Vagina (tissue), 2 donors: ENCODE results near the gene LONP2. TPM values are rescaled to one million over a fixed set of nuclear protein-coding genes. Genes with fewer than 3 reads are reported as not detected.
"Not testable (repeated sequence)": the region's sequence is repeated elsewhere in the genome, so short reads cannot be mapped to it uniquely, and the experiment has no call there.

Experiments
- DNase-seq, 2 donors: peaks; one replicate each; pipeline ENCODE4 v3.0.0-alpha.2; 2017; ENCODE audit errors: extremely low spot score in 2 of 2
- H3K27ac ChIP-seq: fragments of 200-600 bp; sonication (generic); one replicate; pipeline ENCODE4 v1.5.1; 2019
- H3K27me3 ChIP-seq: fragments of 200-600 bp; sonication (generic); one replicate; pipeline ENCODE4 v1.5.1; 2019
- H3K36me3 ChIP-seq, 2 donors: fragments of 200-600 bp; sonication (generic); one replicate each; pipeline ENCODE4 v1.5.1; 2017 to 2019
- H3K4me1 ChIP-seq: fragments of 200-600 bp; sonication (generic); one replicate; pipeline ENCODE4 v1.5.1; 2019
- H3K4me3 ChIP-seq, 2 donors: fragments of 200-600 bp; sonication (generic); 1 replicate in 1 of 2; 2 replicates in 1 of 2; pipeline ENCODE4 v1.5.1; 2016 to 2019
- H3K9me3 ChIP-seq: fragments of 200-600 bp; sonication (generic); one replicate; pipeline ENCODE4 v1.5.1; 2019
- POLR2A ChIP-seq, 2 donors: fragments of 450-650 bp; IDR thresholded peaks; one replicate each; pipeline ENCODE4 v1.6.1; 2017; ENCODE audit warnings: antibody characterized with exemption in 2 of 2, mild to moderate bottlenecking in 2 of 2, moderate library complexity in 2 of 2
- POLR2AphosphoS5 ChIP-seq, 2 donors: sonication (generic); formaldehyde crosslinking; IDR thresholded peaks; one replicate each; pipeline ENCODE4 v1.9.0; 2017; ENCODE audit warnings: antibody characterized with exemption in 2 of 2, mild to moderate bottlenecking in 2 of 2, low read depth in 1 of 2; ENCODE audit not compliant: insufficient read depth in 1 of 2
- intact Hi-C: fragments of 100-400 bp; cut with DNase I; formaldehyde crosslinking; loops from one replicate; pipeline ENCODE4 v1.15.1; 2023
- total RNA-seq: library from RNA; depleted of rRNA; stranded (reverse); fragments of >200 nt; gene quantifications from one replicate; pipeline ENCODE4 v1.2.3, GENCODE V29; 2016
- TF ChIP-seq, protein P1 (sequence below), 3 experiments: fragments of 450-650 bp in 2 of 3; fragments of 200-600 bp in 1 of 3; sonication (generic) in 1 of 3; IDR thresholded peaks; one replicate each; pipeline ENCODE4 v1.5.1; 2017 to 2019; ENCODE audit warnings: antibody characterized with exemption in 3 of 3, mild to moderate bottlenecking in 2 of 3, moderate library complexity in 2 of 3

The LONP2 gene
- total RNA-seq, 1 donor from 2014 or later = 40.3 TPM

DNA sequence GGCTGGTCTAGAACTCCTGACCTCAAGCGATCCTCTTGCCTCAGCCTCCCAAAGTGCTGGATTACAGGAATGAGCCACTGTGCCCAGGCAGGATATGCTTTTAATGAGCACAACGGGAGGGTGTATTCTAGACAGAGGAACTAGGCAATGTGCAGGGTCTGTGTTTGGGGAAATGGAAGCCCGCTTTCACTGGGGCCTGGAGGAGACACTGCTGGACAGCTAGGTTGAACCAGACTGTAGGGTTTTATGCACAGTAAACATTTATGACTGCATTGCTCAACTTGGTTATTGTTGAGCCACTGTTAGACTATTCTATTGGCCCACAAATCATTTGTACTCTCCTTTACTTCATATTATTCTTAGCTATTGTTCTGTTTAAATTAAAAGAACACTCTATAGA is 151.3 kb downstream of the LONP2 start:
- Histone ChIP-seq H3K9me3 (no peaks in the 10 kb centered on the region), H3K27ac (no peak overlapping the region), H3K4me3 (no peak overlapping the region), H3K4me1 (no peaks in the 10 kb centered on the region), H3K36me3 (no peaks in the 10 kb centered on the region), H3K27me3 (no peaks in the 10 kb centered on the region)
- intact Hi-C loops = no loop called here
- DNase-seq = no peak
- TF ChIP-seq, protein P1, sequence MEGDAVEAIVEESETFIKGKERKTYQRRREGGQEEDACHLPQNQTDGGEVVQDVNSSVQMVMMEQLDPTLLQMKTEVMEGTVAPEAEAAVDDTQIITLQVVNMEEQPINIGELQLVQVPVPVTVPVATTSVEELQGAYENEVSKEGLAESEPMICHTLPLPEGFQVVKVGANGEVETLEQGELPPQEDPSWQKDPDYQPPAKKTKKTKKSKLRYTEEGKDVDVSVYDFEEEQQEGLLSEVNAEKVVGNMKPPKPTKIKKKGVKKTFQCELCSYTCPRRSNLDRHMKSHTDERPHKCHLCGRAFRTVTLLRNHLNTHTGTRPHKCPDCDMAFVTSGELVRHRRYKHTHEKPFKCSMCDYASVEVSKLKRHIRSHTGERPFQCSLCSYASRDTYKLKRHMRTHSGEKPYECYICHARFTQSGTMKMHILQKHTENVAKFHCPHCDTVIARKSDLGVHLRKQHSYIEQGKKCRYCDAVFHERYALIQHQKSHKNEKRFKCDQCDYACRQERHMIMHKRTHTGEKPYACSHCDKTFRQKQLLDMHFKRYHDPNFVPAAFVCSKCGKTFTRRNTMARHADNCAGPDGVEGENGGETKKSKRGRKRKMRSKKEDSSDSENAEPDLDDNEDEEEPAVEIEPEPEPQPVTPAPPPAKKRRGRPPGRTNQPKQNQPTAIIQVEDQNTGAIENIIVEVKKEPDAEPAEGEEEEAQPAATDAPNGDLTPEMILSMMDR (IDR thresholded peaks at IDR 0.05) = no peak
- TF ChIP-seq POLR2A (IDR thresholded peaks at IDR 0.05) = no peak
- no peak for TF ChIP-seq POLR2AphosphoS5 (IDR thresholded peaks at IDR 0.05; ENCODE audit: insufficient read depth in 1 of 2, low read depth in 1 of 2)

DNA sequence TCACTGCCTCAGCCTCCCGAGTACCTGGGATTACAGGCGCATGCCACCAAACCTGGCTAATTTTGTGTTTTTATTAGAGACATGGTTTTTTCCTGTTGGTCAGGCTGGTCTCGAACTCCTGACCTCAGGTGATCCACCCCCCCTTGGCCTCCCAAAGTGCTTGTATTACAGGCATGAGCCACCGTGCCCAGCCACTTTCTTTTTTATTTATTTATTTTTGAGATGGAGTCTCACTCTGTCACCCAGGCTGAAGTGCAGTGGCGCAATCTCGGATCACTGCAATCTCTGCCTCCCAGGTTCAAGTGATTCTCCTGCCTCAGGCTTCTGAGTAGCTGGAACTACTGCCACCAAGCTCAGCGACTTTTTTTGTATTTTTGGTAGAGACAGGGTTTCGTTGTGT is 158.4 kb downstream of the LONP2 start:
- H3K27ac ChIP-seq, DNase-seq, H3K9me3 ChIP-seq, H3K4me3 ChIP-seq, H3K36me3 ChIP-seq, H3K4me1 ChIP-seq, H3K27me3 ChIP-seq, intact Hi-C loops: not testable (repeated sequence)

DNA sequence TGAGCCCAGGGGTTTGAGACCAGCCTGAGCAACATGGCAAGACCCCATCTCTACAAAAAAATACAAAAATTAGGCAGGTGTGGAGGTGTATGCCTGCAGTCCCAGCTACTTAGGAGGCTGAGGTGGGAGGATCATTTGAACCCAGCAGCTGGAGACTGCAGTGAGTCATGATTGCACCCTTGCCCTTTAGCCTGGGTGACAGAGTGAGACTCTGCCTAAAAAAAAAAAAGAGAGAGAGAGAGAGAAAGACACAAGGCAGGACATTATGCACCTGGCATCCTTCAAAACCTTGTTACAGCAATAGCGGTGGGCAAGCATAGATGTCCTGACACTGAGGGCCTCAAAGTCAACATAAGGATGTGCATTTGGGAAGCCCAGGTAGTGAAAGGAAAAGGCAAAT is 161.1 kb downstream of the LONP2 start:
- TF ChIP-seq POLR2AphosphoS5 (IDR thresholded peaks at IDR 0.05; ENCODE audit: insufficient read depth in 1 of 2, low read depth in 1 of 2) (no peak), POLR2A (IDR thresholded peaks at IDR 0.05) (no peak)
- TF ChIP-seq, protein P1 (IDR thresholded peaks at IDR 0.05) = no peak
- no peak overlapping the region for H3K4me3 ChIP-seq
- intact Hi-C loops = no loop called here
- no peaks in the 10 kb centered on the region for H3K27me3 ChIP-seq
- no peak for DNase-seq
- H3K36me3 ChIP-seq = no peaks in the 10 kb centered on the region
- H3K9me3 ChIP-seq = no peaks in the 10 kb centered on the region
- no peak overlapping the region for H3K27ac ChIP-seq
- H3K4me1 ChIP-seq = no peaks in the 10 kb centered on the region

DNA sequence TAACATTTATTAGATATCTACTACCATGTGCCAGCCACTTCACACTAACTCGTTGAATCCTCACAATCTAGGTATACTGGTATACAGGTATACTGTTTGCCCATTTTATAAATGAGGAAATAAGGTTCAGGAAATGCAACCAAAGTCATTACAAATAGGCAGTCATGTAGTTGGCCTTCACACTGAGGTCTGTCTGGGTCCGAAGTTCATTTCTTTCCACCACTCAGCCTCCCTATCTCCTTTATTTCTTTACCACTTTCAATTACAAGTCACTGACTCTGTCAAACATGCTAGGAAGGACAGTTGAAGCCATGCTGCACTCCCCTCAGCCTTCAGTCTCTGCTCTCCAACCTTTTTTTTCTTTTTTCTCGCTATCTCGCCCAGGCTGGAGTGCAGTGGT is 161.8 kb downstream of the LONP2 start:
- Histone ChIP-seq H3K27me3 (no peaks in the 10 kb centered on the region), H3K36me3 (no peaks in the 10 kb centered on the region), H3K27ac (no peak overlapping the region), H3K4me3 (no peak overlapping the region), H3K9me3 (no peaks in the 10 kb centered on the region), H3K4me1 (no peaks in the 10 kb centered on the region)
- intact Hi-C loops = no loop called here
- DNase-seq = no peak
- TF ChIP-seq POLR2AphosphoS5 (IDR thresholded peaks at IDR 0.05; ENCODE audit: insufficient read depth in 1 of 2, low read depth in 1 of 2) (no peak), POLR2A (IDR thresholded peaks at IDR 0.05) (no peak)
- TF ChIP-seq, protein P1 (IDR thresholded peaks at IDR 0.05) = no peak

Other genes with a start within 250 kb of the LONP2 start
- gene ABCC12, start 88.3 kb upstream of the LONP2 start, total RNA-seq = not detected
- not detected for gene ABCC11, start 3.2 kb downstream of the LONP2 start, total RNA-seq
- gene SIAH1, start 141.1 kb downstream of the LONP2 start, total RNA-seq = 26.8 TPM